Germinal center (tissue), 1 donor: ENCODE results near the gene KCNAB2.

Experiments used
- DNase-seq: peaks from one replicate; pipeline ENCODE4 v3.0.0; 2012; ENCODE audit warnings: mixed read lengths, low spot score

KCNAB2 gene

DNA sequence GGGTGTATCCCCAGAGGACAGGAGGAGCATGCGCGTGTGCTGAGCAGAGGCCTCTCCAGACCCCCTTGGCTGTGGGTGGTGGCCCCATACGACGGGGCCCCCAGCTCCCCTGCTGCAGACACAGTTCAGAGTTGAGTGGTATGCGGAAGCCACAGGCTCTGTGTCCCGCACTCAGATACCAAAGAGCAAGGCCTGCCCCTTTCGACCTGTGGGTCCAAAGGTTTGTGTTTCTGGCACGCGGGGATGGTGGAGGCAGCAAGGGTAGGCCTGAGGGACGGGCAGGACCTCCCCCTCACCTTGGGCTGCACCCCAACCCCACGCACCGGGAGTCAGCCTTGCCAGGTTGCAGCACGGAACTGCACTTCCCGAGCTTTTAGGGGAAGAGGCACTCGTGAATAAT, at the start of gene KCNAB2:
TSS of gene KCNAB2 (plus strand) at position 328 of the 400 bp plus-strand sequence. CDS start 5,649 bp downstream, outside the sequence.
- no peak for DNase-seq

DNA sequence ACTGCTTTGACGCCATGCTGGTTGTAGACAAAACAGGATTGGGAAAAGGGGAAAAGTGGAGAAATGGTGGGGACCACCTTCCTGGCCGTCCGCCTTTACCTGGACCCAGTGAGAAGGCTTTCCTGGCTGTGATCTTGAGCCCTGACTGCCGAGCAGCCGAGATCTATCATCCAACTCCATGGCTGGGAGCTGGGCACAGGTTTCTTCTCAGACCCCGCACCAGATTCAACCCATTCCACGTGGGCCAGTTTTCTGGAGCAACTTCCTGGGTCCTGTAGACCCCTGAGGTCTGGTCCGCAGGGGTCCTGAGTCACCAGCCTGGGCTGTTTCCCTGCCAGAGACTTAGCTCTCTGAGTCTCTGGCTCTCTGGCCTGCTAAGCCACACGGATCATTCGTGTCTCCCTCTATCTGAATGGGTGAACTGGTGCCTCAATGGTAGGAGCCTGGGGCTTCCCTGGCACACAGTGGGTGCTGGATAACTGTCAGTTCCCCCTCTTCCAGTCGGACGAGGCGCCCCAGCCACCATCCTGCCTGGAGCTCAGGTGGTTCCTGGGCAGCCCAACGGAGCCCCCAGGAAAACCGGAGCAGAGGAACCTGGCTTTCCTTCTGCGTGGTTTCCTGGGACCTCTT, 48.9 kb upstream of the KCNAB2 start:
- no peak for DNase-seq

DNA sequence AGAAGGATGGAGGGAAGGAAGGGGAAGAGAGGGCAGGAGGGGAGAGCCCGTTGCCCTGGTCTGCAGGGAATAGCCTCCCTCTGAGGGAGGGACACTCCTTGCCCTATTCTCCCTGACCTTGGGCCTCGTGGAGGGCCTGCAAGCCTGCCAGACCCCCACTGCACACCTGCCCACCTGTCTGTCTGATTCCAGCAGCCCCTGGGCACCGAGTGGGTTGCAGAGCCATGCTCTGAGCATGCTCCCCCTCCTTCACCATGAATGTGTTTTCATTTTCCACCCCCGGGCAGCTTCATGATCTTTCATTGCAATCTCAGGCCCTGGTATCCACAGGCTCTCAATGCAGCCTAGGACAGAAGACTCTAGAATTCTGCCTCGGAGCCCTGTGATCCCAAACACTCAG, 48.4 kb upstream of the KCNAB2 start:
- DNase-seq: no peak

GRCh38 chr1:5998051-5998905, 47.4 kb upstream of the KCNAB2 start:
- DNase-seq: no peak

- no peak for DNase-seq
These were observed 46.8 kb upstream of the KCNAB2 start for GRCh38 chr1:5998906-5999301.

GRCh38 chr1:5999711-6000443, 45.8 kb upstream of the KCNAB2 start:
- no peak for DNase-seq

GRCh38 chr1:6000444-6001288, 45.0 kb upstream of the KCNAB2 start:
- no peak for DNase-seq

GRCh38 chr1:6001992-6002576, 43.6 kb upstream of the KCNAB2 start:
- DNase-seq: no peak

DNA sequence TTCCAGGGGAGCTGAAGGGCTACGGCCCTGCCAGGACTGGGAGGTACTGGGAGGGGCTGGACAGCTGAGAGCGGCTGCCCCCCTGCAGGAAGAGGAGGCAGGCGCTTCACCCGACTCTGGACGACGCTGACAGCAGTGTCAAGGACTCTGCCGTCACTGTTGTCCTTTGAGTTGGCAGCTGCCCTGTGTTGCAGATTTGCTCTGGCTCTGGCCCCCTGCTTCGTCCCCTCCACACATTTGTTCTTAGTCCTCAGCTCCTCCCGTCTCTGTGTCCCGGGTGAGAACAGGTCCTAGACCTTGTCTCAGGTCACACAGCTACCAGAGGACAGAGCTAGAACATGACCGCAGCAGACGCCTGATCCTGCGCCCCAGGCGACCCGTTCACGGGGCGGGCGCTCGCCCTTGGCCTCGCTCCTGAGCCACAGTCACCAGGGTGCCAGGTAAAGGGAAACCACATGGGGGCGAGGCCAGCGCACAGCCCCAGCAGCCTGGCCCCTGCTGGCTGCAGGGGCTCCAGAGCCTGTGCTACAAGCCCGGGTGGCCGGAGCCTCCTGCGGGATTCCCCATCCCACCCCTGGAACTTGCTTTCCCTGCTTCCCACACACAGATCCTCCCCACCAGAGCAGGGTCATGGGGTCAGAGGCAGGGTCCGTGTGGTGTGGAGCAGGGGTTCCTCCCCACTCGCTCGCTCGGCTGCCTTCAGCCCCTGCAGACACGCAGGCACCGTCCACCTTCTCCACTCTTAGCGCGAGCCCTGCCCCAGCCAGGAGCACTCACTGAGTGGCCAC, 42.8 kb upstream of the KCNAB2 start:
- DNase-seq: no peak

GRCh38 chr1:6003568-6004411, 41.9 kb upstream of the KCNAB2 start:
- no peak for DNase-seq

GRCh38 chr1:6004412-6005123, 41.1 kb upstream of the KCNAB2 start:
- DNase-seq: no peak

DNA sequence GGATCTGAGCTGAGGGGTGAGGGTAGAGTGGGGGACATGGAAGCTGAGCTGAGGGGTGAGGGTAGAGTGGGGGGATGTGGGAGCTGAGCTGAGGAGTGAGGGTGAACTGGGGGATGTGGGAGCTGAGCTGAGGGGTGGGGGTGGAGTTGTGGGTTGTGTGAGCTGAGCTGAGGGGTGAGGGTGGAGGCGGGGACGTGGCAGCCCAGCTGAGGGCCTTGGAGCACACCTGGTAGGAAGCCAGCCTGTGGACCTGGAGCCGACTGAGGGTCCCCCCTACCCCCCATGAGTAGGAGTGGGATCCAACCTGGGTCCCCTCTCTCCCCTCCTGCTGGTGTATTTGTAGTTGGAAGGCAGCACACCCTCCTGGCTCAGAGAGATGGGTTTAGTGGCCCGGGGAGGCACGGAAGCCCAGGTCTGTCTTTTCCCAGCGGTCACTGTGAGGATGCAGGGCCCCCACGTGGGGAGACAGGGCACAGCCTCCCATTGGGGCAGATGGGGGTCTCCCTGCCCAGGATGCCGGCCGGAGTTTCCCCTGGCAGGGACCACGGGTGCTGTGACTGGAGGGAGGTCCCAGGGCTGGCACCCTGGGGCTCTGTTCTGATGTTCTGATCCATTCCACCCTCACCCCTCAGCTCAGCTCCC, 40.3 kb upstream of the KCNAB2 start:
- no peak for DNase-seq

- DNase-seq: no peak
These were observed 38.8 kb upstream of the KCNAB2 start for GRCh38 chr1:6006882-6007281.

DNA sequence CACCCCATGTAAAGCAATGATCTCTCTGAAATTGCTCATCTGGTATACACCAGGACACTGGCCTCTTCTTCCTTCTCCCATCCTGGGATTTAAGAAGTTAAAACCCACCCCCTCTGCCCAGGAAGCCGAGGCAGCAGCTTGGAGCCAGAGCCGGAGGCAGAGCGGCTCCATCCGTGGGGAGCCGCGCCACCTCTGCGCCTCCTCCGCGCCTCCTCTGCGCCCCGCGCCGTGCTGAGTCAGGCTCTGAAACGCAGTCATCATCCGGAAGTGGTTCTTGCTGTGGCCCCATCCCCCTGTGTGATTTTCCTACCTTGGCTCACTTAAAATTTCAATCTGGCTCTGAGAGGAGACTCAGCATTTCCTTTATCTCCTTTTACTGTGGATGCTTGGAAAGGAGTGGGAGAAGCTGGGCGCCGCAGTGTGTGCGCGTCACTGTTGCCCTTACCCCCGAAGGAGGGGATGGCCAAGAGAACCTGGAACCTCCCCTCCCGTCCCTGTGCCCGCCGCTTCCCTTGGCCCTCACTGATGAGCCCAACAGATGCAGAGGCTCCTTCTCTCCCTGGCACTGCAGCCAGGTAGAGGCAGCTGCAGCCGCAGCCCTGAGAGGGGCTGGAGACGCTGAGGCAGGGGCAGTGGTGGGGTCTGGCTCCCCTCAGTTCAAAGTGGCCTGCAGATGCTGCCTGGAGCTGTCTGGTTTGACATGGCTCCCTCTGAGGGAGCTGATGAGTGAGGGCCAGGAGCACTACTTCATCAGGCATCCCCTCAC, 38.2 kb upstream of the KCNAB2 start:
- DNase-seq: no peak

- no peak for DNase-seq
These were observed 37.6 kb upstream of the KCNAB2 start for GRCh38 chr1:6008084-6008415.

GRCh38 chr1:6008696-6009095, 37.0 kb upstream of the KCNAB2 start:
- DNase-seq: no peak

DNA sequence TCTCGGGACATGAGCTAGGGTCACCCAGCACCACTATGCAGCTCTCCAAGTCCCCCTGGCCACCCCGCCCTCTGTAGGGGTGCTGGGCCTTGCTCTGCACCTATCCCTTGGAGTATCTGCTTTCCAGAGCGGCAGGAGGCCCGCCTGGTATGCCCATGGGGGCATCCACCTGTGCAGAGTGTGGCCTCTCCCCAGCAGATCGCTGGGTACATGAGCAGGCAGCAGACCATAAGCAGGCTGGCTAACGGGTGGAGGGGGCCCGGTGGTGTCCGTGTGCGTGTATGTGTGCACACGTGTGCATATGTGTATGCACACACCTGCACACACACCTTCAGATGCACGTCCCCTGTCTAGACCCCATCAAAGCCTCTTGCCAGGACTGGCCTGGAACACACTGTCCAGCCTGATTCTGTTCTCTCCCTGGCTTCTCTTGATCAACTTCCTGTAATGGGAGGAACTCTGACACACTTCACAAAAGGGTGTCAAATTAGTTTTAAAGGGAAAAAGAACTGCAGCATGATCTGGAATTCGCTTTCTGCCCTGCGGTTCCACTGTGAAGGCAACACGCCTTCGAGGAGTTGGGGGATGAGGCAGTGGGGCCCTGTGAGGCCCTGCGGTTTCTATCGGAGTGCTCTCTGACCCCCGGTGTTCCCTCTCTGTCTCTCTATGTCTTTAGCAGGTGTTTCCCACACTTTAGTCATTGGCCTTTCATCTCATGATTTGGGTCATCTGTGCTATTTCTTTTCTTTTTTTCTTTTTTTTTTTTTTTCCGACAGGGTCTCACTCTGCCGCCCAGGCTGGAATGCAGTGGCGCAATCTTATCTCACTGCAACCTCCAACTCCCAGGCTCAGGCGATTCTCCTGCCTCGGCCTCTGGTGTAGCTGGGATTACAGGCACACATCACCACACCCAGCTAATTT, 36.3 kb upstream of the KCNAB2 start:
- no peak for DNase-seq
